OCI-LY7 (cell line): ENCODE results near the gene PPP1R14C. TPM values are rescaled to one million over a fixed set of nuclear protein-coding genes. Genes with fewer than 3 reads are reported as not detected.

ENCODE experiments used
- BruUV-seq: library from RNA; stranded (reverse); fragments of 400-500 nt; replicated peaks from 2 replicates; lab custom pipeline; 2021; lab: Mats Ljungman, UMichigan
- CTCF ChIA-PET: fragments of 300-600 bp; sonication (Branson Sonifier 250); formaldehyde crosslinking; loops from one replicate; lab custom pipeline; 2022; ENCODE audit warnings: antibody characterized with exemption; ENCODE audit not compliant: unreplicated experiment; lab: Charles Lee
- POLR2A ChIA-PET: fragments of 300-600 bp; sonication (Branson Sonifier 250); formaldehyde crosslinking; loops from one replicate; lab custom pipeline; 2022; ENCODE audit warnings: antibody characterized with exemption; lab: Charles Lee
- DNase-seq: peaks from one replicate; pipeline ENCODE4 v3.0.0-alpha.2; 2015; ENCODE audit warnings: low spot score
- H2AFZ ChIP-seq: fragments of 200-600 bp; sonication (generic), shearing (Covaris generic); 2 replicates; pipeline ENCODE4 v1.6.1; 2014; ENCODE audit warnings: mild to moderate bottlenecking, antibody characterized with exemption, low read length, moderate library complexity
- H3K27ac ChIP-seq: fragments of 200-600 bp; sonication (generic); 2 replicates; pipeline ENCODE4 v1.5.1; 2014; ENCODE audit warnings: mixed run types, low read depth, mild to moderate bottlenecking, moderate library complexity, low read length, inconsistent platforms; ENCODE audit not compliant: poor library complexity, severe bottlenecking
- H3K36me3 ChIP-seq: fragments of 200-600 bp; sonication (generic); 2 replicates; pipeline ENCODE4 v1.6.1; 2014; ENCODE audit warnings: mild to moderate bottlenecking, antibody characterized with exemption, low read length, moderate library complexity, mixed read lengths; ENCODE audit not compliant: insufficient read depth
- H3K4me1 ChIP-seq: fragments of 200-600 bp; sonication (generic); 2 replicates; pipeline ENCODE4 v1.5.1; 2014; ENCODE audit warnings: mild to moderate bottlenecking, low read length; ENCODE audit not compliant: insufficient read depth, poor library complexity, severe bottlenecking
- H3K4me2 ChIP-seq: fragments of 200-600 bp; sonication (generic); 2 replicates; pipeline ENCODE4 v1.6.1; 2014; ENCODE audit warnings: mild to moderate bottlenecking, low read length
- H3K4me3 ChIP-seq: fragments of 200-600 bp; sonication (generic); 2 replicates; pipeline ENCODE4 v1.5.1; 2014; ENCODE audit warnings: mild to moderate bottlenecking, low read depth, low read length; ENCODE audit not compliant: poor library complexity, severe bottlenecking
- H3K79me2 ChIP-seq: fragments of 200-600 bp; sonication (generic); 2 replicates; pipeline ENCODE4 v1.6.1; 2016; ENCODE audit warnings: low read depth, mild to moderate bottlenecking, low read length, moderate library complexity, mixed read lengths; ENCODE audit not compliant: insufficient read depth
- H3K9me2 ChIP-seq: fragments of 200-600 bp; sonication (generic); 2 replicates; pipeline ENCODE4 v1.6.1; 2016; ENCODE audit warnings: mild to moderate bottlenecking, low read length, mixed read lengths; ENCODE audit not compliant: insufficient read depth
- H3K9me3 ChIP-seq: fragments of 200-600 bp; sonication (generic); 2 replicates; pipeline ENCODE4 v1.6.1; 2014; ENCODE audit warnings: mild to moderate bottlenecking, mixed run types, low read length, mixed read lengths
- H4K20me1 ChIP-seq: fragments of 200-600 bp; sonication (generic); 2 replicates; pipeline ENCODE4 v1.6.1; 2014; ENCODE audit warnings: mild to moderate bottlenecking, antibody characterized with exemption, low read length, moderate library complexity, mixed read lengths; ENCODE audit not compliant: insufficient read depth
- EZH2phosphoT487 ChIP-seq: fragments of 200-600 bp; sonication (generic); IDR thresholded peaks from 2 replicates; pipeline ENCODE4 v1.6.1; 2018; ENCODE audit warnings: low read depth, borderline replicate concordance, mild to moderate bottlenecking, mixed run types, antibody characterized with exemption, low read length, moderate library complexity, mixed read lengths
- intact Hi-C: fragments of 100-400 bp; cut with micrococcal nuclease; formaldehyde crosslinking; loops from one replicate; pipeline ENCODE4 v1.10.0; 2022; ENCODE audit not compliant: unreplicated experiment
- total RNA-seq, 2 experiments: library from RNA; depleted of rRNA in 1 of 2; stranded (reverse); fragments of >200 nt in 1 of 2; shearing (Covaris generic) in 1 of 2; gene quantifications; 2 replicates each; pipeline ENCODE4 v1.2.3, GENCODE V29; 2014 to 2022
- TF ChIP-seq, protein P1 (sequence below): fragments of 200-600 bp; sonication (generic); conservative IDR thresholded peaks from 2 replicates; pipeline ENCODE4 v1.5.1; 2014; ENCODE audit warnings: mild to moderate bottlenecking, antibody characterized with exemption, low read length, moderate library complexity, mixed read lengths

The PPP1R14C gene
- total RNA-seq, 2 experiments from 2014 or later = 1.8 TPM; not detected in 1

DNA sequence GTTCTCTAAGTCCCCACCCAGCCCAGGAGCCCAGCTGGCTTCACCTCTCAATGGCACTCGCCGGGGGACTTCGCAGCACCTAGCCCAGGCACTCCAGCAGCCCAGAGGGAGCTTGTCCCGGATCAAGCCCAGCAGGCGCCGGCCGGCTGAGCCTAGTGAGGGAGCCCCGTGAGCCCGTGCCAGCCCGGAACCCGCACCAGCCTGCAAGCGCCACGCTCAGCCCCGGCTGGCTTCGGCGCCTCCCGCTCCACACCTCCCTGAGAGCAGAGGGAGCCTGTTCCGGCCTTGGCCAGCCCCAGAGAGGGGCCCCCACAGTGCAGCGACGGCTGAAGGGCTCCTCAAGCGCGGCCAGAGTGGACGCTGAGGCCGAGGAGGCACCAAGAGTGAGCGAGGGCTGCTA is 27.1 kb upstream of the PPP1R14C start:
- no peaks in the 10 kb centered on the region for H3K79me2 ChIP-seq
- DNase-seq = no peak
- no peak overlapping the region for H3K4me3 ChIP-seq
- no peak overlapping the region for H3K27ac ChIP-seq
- H4K20me1 ChIP-seq = no peaks in the 10 kb centered on the region
- TF ChIP-seq EZH2phosphoT487 = no peak
- TF ChIP-seq, protein P1, sequence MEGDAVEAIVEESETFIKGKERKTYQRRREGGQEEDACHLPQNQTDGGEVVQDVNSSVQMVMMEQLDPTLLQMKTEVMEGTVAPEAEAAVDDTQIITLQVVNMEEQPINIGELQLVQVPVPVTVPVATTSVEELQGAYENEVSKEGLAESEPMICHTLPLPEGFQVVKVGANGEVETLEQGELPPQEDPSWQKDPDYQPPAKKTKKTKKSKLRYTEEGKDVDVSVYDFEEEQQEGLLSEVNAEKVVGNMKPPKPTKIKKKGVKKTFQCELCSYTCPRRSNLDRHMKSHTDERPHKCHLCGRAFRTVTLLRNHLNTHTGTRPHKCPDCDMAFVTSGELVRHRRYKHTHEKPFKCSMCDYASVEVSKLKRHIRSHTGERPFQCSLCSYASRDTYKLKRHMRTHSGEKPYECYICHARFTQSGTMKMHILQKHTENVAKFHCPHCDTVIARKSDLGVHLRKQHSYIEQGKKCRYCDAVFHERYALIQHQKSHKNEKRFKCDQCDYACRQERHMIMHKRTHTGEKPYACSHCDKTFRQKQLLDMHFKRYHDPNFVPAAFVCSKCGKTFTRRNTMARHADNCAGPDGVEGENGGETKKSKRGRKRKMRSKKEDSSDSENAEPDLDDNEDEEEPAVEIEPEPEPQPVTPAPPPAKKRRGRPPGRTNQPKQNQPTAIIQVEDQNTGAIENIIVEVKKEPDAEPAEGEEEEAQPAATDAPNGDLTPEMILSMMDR = no peak
- POLR2A ChIA-PET = no interaction called here
- H3K36me3 ChIP-seq = no peaks in the 10 kb centered on the region
- intact Hi-C loops = no loop called here
- H3K9me2 ChIP-seq = no peaks in the 10 kb centered on the region
- H3K4me1 ChIP-seq = peaks cover 16% of the 10 kb centered on the region
- H3K9me3 ChIP-seq = no peaks in the 10 kb centered on the region
- H2AFZ ChIP-seq = no peak overlapping the region
- CTCF ChIA-PET = no interaction called here
- no TSS peak for BruUV-seq
- H3K4me2 ChIP-seq = no peak overlapping the region

DNA sequence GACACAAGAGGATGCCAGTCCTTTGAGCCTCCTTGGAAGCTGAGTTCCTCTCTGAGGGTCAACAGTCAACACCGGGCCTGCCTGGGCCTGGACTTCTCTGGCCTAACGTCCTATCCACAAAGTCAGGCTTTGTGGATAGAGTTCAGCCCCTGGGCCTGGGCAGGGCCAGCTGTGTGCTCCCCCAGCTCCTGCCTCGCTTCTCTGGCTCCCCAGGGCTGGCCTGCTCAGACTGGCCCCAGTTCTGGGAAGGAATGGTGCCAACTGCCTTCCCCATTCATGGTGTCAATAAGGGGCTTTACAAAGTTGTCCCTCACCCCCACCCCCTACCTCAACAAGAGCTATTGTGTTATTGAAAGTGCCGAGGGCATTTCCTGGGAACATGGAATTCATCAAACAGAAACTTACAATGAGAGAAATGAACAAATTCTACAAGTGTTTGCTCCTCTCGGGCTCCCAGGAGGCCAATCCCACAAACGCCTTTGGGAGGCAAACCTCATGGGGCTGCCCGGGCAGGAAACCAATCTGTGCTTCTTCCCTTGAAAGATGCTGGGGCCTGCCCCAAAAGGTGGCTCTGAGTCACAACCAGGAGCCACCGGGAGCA is 26.5 kb upstream of the PPP1R14C start:
- POLR2A ChIA-PET = interaction anchor here (0.6 kb wide), 1 partner anchor 72 kb away, joined by 6 read pairs; no protein-coding TSS in a partner anchor
- no TSS peak for BruUV-seq
- TF ChIP-seq, protein P1 = no peak
- no peak for TF ChIP-seq EZH2phosphoT487
- no peaks in the 10 kb centered on the region for H3K9me2 ChIP-seq
- H3K79me2 ChIP-seq = no peaks in the 10 kb centered on the region
- no peak overlapping the region for H2AFZ ChIP-seq
- CTCF ChIA-PET = no interaction called here
- no peaks in the 10 kb centered on the region for H3K36me3 ChIP-seq
- intact Hi-C loops = no loop called here
- H4K20me1 ChIP-seq = no peaks in the 10 kb centered on the region
- no peak for DNase-seq
- no peak overlapping the region for H3K27ac ChIP-seq
- no peaks in the 10 kb centered on the region for H3K9me3 ChIP-seq
- H3K4me2 ChIP-seq = no peak overlapping the region
- H3K4me1 ChIP-seq = peaks cover 16% of the 10 kb centered on the region
- H3K4me3 ChIP-seq = no peak overlapping the region

DNA sequence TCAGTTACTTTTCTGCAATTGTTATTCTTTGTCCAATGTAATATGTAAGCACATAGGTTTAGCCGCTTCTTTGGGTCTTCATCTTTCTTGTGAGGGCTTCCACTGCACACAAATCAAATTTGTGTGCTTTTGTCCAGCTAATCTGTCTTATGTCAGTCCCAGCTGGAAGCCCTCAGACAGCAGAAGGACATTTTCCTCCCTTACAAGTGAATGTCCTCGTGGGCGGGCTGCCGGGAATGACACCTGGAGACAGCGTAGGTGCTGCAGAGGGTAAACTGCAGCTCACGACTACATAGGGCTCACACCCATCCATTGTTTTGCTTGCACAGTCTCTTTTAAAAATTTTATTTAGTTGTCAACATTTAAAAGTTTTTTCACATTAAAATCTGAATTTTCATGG is 24.6 kb upstream of the PPP1R14C start:
- DNase-seq = no peak
- no peak overlapping the region for H3K4me3 ChIP-seq
- H4K20me1 ChIP-seq = no peaks in the 10 kb centered on the region
- no peaks in the 10 kb centered on the region for H3K9me2 ChIP-seq
- H2AFZ ChIP-seq = no peak overlapping the region
- POLR2A ChIA-PET = no interaction called here
- CTCF ChIA-PET = no interaction called here
- no peak for TF ChIP-seq EZH2phosphoT487
- TF ChIP-seq, protein P1 = no peak
- H3K79me2 ChIP-seq = no peaks in the 10 kb centered on the region
- H3K4me1 ChIP-seq = peaks cover 16% of the 10 kb centered on the region
- no peaks in the 10 kb centered on the region for H3K9me3 ChIP-seq
- no peak overlapping the region for H3K4me2 ChIP-seq
- no TSS peak for BruUV-seq
- no peak overlapping the region for H3K27ac ChIP-seq
- no peaks in the 10 kb centered on the region for H3K36me3 ChIP-seq
- intact Hi-C loops = no loop called here
